IMR-90 (cell line): ENCODE results near the gene HSPB6.

ENCODE experiments used
- CHD1 ChIP-seq: IDR thresholded peaks from 2 replicates; pipeline ENCODE4 v1.6.1; 2012; ENCODE audit warnings: low read depth, low read length, improper control_type of control experiment
- NFE2L2 ChIP-seq: fragments of 150-350 bp; IDR thresholded peaks from 2 replicates; pipeline ENCODE4 v1.6.1; 2016; ENCODE audit warnings: low read depth, mild to moderate bottlenecking, low read length
- POLR2A ChIP-seq: IDR thresholded peaks from 2 replicates; pipeline ENCODE4 v1.6.1; 2012; ENCODE audit warnings: mild to moderate bottlenecking, low read depth, low read length
- RAD21 ChIP-seq: IDR thresholded peaks from 2 replicates; pipeline ENCODE4 v1.6.1; 2012; ENCODE audit warnings: low read length, improper control_type of control experiment
- SMC3 ChIP-seq: fragments of 150-350 bp; IDR thresholded peaks from 2 replicates; pipeline ENCODE4 v1.6.1; 2016; ENCODE audit warnings: low read depth, mild to moderate bottlenecking, antibody characterized with exemption, low read length, moderate library complexity
- TF ChIP-seq, protein P1 (sequence below): conservative IDR thresholded peaks from 2 replicates; pipeline ENCODE4 v1.5.1; 2012; ENCODE audit warnings: mild to moderate bottlenecking, low read depth, low read length, improper control_type of control experiment
- TF ChIP-seq, protein P2 (sequence below): fragments of 150-350 bp; IDR thresholded peaks from 2 replicates; pipeline ENCODE4 v1.6.1; 2017; ENCODE audit warnings: mild to moderate bottlenecking, antibody characterized with exemption, low read length, low read depth

DNA sequence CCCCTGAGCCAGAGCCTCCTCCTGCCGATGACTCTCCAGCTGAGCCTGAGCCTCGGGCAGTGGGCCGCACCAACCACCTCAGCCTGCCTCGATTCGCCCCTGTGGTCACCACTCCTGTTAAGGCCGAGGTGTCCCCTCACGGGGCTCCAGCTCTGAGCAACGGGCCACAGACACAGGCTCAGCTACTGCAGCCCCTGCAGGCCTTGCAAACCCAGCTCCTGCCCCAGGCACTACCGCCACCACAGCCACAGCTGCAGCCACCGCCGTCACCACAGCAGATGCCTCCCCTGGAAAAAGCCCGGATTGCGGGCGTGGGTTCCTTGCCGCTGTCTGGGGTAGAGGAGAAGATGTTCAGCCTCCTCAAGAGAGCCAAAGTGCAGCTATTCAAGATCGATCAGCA is 35.5 kb downstream of the HSPB6 start:
- no peak for TF ChIP-seq NFE2L2
- TF ChIP-seq, protein P1, sequence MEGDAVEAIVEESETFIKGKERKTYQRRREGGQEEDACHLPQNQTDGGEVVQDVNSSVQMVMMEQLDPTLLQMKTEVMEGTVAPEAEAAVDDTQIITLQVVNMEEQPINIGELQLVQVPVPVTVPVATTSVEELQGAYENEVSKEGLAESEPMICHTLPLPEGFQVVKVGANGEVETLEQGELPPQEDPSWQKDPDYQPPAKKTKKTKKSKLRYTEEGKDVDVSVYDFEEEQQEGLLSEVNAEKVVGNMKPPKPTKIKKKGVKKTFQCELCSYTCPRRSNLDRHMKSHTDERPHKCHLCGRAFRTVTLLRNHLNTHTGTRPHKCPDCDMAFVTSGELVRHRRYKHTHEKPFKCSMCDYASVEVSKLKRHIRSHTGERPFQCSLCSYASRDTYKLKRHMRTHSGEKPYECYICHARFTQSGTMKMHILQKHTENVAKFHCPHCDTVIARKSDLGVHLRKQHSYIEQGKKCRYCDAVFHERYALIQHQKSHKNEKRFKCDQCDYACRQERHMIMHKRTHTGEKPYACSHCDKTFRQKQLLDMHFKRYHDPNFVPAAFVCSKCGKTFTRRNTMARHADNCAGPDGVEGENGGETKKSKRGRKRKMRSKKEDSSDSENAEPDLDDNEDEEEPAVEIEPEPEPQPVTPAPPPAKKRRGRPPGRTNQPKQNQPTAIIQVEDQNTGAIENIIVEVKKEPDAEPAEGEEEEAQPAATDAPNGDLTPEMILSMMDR, result no peak
- TF ChIP-seq POLR2A, result no peak
- TF ChIP-seq CHD1, result no peak
- TF ChIP-seq RAD21, result no peak
- no peak for TF ChIP-seq SMC3
- TF ChIP-seq, protein P2, sequence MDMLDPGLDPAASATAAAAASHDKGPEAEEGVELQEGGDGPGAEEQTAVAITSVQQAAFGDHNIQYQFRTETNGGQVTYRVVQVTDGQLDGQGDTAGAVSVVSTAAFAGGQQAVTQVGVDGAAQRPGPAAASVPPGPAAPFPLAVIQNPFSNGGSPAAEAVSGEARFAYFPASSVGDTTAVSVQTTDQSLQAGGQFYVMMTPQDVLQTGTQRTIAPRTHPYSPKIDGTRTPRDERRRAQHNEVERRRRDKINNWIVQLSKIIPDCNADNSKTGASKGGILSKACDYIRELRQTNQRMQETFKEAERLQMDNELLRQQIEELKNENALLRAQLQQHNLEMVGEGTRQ, result no peak
